Endodermal cell (in vitro differentiated cells): Measurements from ENCODE around the gene TSPO. TPM values are rescaled to one million over a fixed set of nuclear protein-coding genes. Genes with fewer than 3 reads are reported as not detected.

Experiments
- DNase-seq: peaks from one replicate; pipeline ENCODE4 v3.0.0-alpha.2; 2017
- H3K27ac ChIP-seq: 2 replicates; pipeline ENCODE4 v1.5.1; 2013; ENCODE audit warnings: mild to moderate bottlenecking, low read depth, low read length, moderate library complexity
- H3K27me3 ChIP-seq: 2 replicates; pipeline ENCODE4 v1.6.1; 2013; ENCODE audit warnings: mild to moderate bottlenecking, low read length, moderate library complexity; ENCODE audit not compliant: insufficient read depth, control insufficient read depth, poor library complexity, severe bottlenecking
- H3K36me3 ChIP-seq: 2 replicates; pipeline ENCODE4 v1.7.0; 2013; ENCODE audit warnings: mild to moderate bottlenecking, low read length, moderate library complexity; ENCODE audit not compliant: control insufficient read depth, insufficient read depth
- H3K4me1 ChIP-seq: one replicate; pipeline ENCODE4 v1.7.0; 2013; ENCODE audit warnings: low read length; ENCODE audit not compliant: control insufficient read depth, insufficient read depth
- H3K4me3 ChIP-seq: 2 replicates; pipeline ENCODE4 v1.5.1; 2013; ENCODE audit warnings: mild to moderate bottlenecking, low read length, moderate library complexity
- H3K9ac ChIP-seq: 2 replicates; pipeline ENCODE4 v1.6.1; 2013; ENCODE audit warnings: mild to moderate bottlenecking, low read length, moderate library complexity; ENCODE audit not compliant: poor library complexity, severe bottlenecking; ENCODE audit errors: extremely low read depth
- H3K9me3 ChIP-seq: 2 replicates; pipeline ENCODE4 v1.6.1; 2013; ENCODE audit warnings: mild to moderate bottlenecking, low read length, moderate library complexity; ENCODE audit not compliant: control insufficient read depth
- H3K27ac Mint-ChIP-seq: 2 replicates; pipeline ENCODE4 v1.8.0; 2020; ENCODE audit warnings: mixed read lengths
- H3K27me3 Mint-ChIP-seq: 2 replicates; pipeline ENCODE4 v1.8.0; 2021; ENCODE audit warnings: mild to moderate bottlenecking, mixed read lengths; ENCODE audit not compliant: insufficient read depth
- H3K36me3 Mint-ChIP-seq: 2 replicates; pipeline ENCODE4 v1.8.0; 2020; ENCODE audit warnings: low read depth, mixed read lengths
- H3K4me1 Mint-ChIP-seq: 2 replicates; pipeline ENCODE4 v1.8.0; 2020; ENCODE audit warnings: mixed read lengths
- H3K4me3 Mint-ChIP-seq: 2 replicates; pipeline ENCODE4 v1.8.0; 2020; ENCODE audit warnings: mild to moderate bottlenecking, moderate library complexity, mixed read lengths
- H3K9me3 Mint-ChIP-seq: 2 replicates; pipeline ENCODE4 v1.8.0; 2020; ENCODE audit warnings: mild to moderate bottlenecking, mixed read lengths
- CTCF ChIP-seq: fragments of 200-600 bp; sonication (generic); conservative IDR thresholded peaks from 2 replicates; pipeline ENCODE4 v1.5.0; 2021; ENCODE audit warnings: antibody characterized with exemption, mild to moderate bottlenecking
- WGBS, 2 experiments: methylation state at CpG; one replicate each; pipeline versions ENCODE4 v1.1.5 to v1.1.7; 2013; ENCODE audit warnings: missing lambda C conversion rate in 2 of 2, mixed read lengths in 1 of 2; ENCODE audit not compliant: insufficient coverage in 1 of 2, insufficient read length in 1 of 2; 5-methylcytosine and 5-hydroxymethylcytosine counted together
- total RNA-seq, 2 donors: library from RNA; stranded (reverse); fragmentation: NEBNext Ultra II Directional in 1 of 2; extraction: Animal tissue kit (Norgen Biotek cat#: 25700) in 1 of 2; gene quantifications; 2 replicates in 1 of 2; 3 replicates in 1 of 2; pipeline ENCODE4 v1.2.1, GENCODE V29; 2021

The TSPO gene
- total RNA-seq, 2 donors from 2014 or later = 9.6 to 12.3 TPM

- Histone ChIP-seq H3K9ac (no peak overlapping the region), H3K27me3 (no peaks in the 10 kb centered on the region), H3K36me3 (no peaks in the 10 kb centered on the region), H3K9me3 (no peaks in the 10 kb centered on the region), H3K4me1 (no peaks in the 10 kb centered on the region), H3K27ac (no peak overlapping the region), H3K4me3 (no peak overlapping the region)
- no peaks in the 10 kb centered on the region for H3K27me3 Mint-ChIP-seq
- H3K9me3 Mint-ChIP-seq = no peaks in the 10 kb centered on the region
- H3K27ac Mint-ChIP-seq = no peak overlapping the region
- H3K4me3 Mint-ChIP-seq = no peak overlapping the region
- peaks cover 18% of the 10 kb centered on the region for H3K36me3 Mint-ChIP-seq
- TF ChIP-seq CTCF = no peak
- H3K4me1 Mint-ChIP-seq = peaks cover 9% of the 10 kb centered on the region
- DNase-seq = no peak
- WGBS, 2 experiments = 83 to 84% methylated on average over 16 of the region's 16 CpGs
Observed at GRCh38 chr22:43164636-43165035, 13.3 kb downstream of the TSPO start.

DNA sequence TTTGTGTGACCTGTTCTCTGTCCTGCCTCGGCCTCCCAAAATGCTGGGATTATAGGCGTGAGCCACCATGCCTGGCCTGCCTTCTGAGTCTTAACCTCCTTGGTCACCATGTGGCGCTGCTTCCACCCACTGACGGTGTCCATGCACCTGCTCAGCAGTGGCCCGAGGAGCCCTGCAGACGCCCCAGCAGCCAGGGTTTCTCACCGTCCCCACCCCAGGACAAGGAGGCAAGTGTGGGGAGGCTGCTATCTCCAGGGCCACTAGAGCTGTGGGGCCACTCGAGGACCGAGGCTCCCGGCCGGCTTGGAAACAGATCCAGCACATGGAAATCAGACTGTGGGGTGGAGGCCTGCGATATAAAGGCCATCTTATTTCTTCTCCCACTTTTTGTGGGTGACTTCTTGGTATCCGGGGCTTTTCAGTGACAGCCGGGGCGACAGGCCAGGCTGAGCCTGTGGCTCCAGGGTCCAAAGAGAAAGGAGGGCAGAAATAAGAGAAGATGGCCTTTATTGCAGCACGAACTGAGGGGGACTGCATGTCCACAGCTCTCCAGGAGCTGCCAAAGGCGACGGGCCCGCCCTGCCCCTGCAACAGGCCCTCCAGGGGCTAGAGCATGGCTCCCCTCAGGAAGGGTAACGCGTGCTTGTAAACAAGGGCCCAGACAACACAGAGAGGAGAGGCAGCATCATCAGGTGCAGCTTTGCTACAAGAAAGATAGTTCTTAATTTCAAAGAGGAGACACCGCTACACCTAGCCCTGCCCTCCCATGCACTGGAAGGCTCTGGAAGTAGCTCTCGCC, 15.0 kb downstream of the TSPO start:
- Mint-ChIP-seq H3K27me3 (no peaks in the 10 kb centered on the region), H3K4me1 (peaks cover 9% of the 10 kb centered on the region), H3K36me3 (peaks cover 30% of the 10 kb centered on the region), H3K27ac (no peak overlapping the region), H3K4me3 (no peak overlapping the region), H3K9me3 (no peaks in the 10 kb centered on the region)
- Histone ChIP-seq H3K4me1 (no peaks in the 10 kb centered on the region), H3K36me3 (peaks cover 9% of the 10 kb centered on the region), H3K9ac (no peak overlapping the region), H3K27me3 (no peaks in the 10 kb centered on the region), H3K9me3 (no peaks in the 10 kb centered on the region), H3K27ac (no peak overlapping the region), H3K4me3 (no peak overlapping the region)
- 87 to 90% methylated on average over 19 to 23 of the region's 23 CpGs for WGBS, 2 experiments
- TF ChIP-seq CTCF = no peak
- DNase-seq = no peak

DNA sequence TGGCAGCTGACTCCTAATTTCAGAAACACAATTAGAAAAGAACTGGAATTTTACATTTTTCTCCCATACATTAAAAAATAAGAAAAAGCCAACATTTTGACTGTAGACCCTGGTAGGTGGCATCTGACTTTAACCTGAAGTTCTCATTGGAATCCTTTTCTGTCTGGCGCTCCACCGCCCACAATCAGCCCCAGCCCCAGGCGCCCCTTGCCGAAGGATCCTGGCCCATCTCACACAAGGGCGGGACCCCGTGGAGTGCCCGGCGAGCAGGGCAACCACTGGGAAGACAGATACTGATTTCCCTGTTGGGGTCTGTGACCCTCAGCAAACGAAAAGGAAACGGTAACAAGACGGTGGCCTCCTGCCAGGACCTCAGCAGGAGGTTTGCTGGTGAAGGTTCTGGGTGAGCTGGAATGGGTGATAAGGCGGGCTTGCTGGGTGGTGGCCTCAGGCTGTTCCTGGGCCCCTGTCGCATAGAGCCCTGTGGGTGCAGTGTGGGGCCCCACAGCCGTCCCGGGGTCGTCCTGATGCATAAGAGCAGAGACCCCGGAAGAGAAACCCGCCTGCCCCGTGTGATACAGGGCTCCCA, 15.7 kb downstream of the TSPO start:
- Mint-ChIP-seq H3K27ac (peak overlapping the region; percentile 55), H3K4me1 (peaks cover 9% of the 10 kb centered on the region), H3K9me3 (no peaks in the 10 kb centered on the region)

More for the DNA sequence above, 15.7 kb downstream of the TSPO start:
- Mint-ChIP-seq H3K27me3 (no peaks in the 10 kb centered on the region), H3K4me3 (no peak overlapping the region), H3K36me3 (peaks cover 31% of the 10 kb centered on the region)
- Histone ChIP-seq H3K27ac (no peak overlapping the region), H3K9me3 (no peaks in the 10 kb centered on the region), H3K36me3 (peaks cover 11% of the 10 kb centered on the region), H3K4me3 (no peak overlapping the region), H3K27me3 (no peaks in the 10 kb centered on the region), H3K4me1 (no peaks in the 10 kb centered on the region), H3K9ac (no peak overlapping the region)
- TF ChIP-seq CTCF = no peak
- no peak for DNase-seq
- 93 to 94% methylated on average over 14 to 19 of the region's 19 CpGs for WGBS, 2 experiments
